PFSK-1 (cell line): Measurements from ENCODE around the gene ZFAND6.

ENCODE experiments used
- FOXP2 ChIP-seq: optimal IDR thresholded peaks from 2 replicates; pipeline ENCODE3; 2011; ENCODE audit warnings: borderline replicate concordance, control low read depth, inconsistent platforms; ENCODE audit not compliant: insufficient read depth; ENCODE audit errors: extremely low read length, extremely low read depth
- POLR2AphosphoS5 ChIP-seq: IDR thresholded peaks from 2 replicates; pipeline ENCODE4 v1.6.1; 2012; ENCODE audit warnings: low read depth, mild to moderate bottlenecking, control low read depth, low read length, moderate library complexity
- SIN3A ChIP-seq: IDR thresholded peaks from 2 replicates; pipeline ENCODE4 v1.6.1; 2012; ENCODE audit warnings: mild to moderate bottlenecking, low read length, moderate library complexity, borderline replicate concordance; ENCODE audit not compliant: insufficient read depth
- TAF1 ChIP-seq: IDR thresholded peaks from 2 replicates; pipeline ENCODE4 v1.6.1; 2012; ENCODE audit warnings: low read length, control low read depth, borderline replicate concordance; ENCODE audit not compliant: insufficient read depth
- TF ChIP-seq, protein P1 (sequence below), 2 experiments: IDR thresholded peaks; 2 replicates each; pipeline versions ENCODE4 v1.6.1 to v1.8.0; 2011 to 2012; ENCODE audit warnings: low read depth in 2 of 2, low read length in 2 of 2, control low read depth in 1 of 2, inconsistent platforms in 1 of 2, mild to moderate bottlenecking in 1 of 2, moderate library complexity in 1 of 2; ENCODE audit not compliant: insufficient read depth in 1 of 2

ZFAND6 gene

GRCh38 chr15:80114114-80114513 lies 54.6 kb downstream of the ZFAND6 start:
- TF ChIP-seq FOXP2 (no peak), SIN3A (no peak), POLR2AphosphoS5 (no peak), TAF1 (no peak)
- TF ChIP-seq, protein P1, sequence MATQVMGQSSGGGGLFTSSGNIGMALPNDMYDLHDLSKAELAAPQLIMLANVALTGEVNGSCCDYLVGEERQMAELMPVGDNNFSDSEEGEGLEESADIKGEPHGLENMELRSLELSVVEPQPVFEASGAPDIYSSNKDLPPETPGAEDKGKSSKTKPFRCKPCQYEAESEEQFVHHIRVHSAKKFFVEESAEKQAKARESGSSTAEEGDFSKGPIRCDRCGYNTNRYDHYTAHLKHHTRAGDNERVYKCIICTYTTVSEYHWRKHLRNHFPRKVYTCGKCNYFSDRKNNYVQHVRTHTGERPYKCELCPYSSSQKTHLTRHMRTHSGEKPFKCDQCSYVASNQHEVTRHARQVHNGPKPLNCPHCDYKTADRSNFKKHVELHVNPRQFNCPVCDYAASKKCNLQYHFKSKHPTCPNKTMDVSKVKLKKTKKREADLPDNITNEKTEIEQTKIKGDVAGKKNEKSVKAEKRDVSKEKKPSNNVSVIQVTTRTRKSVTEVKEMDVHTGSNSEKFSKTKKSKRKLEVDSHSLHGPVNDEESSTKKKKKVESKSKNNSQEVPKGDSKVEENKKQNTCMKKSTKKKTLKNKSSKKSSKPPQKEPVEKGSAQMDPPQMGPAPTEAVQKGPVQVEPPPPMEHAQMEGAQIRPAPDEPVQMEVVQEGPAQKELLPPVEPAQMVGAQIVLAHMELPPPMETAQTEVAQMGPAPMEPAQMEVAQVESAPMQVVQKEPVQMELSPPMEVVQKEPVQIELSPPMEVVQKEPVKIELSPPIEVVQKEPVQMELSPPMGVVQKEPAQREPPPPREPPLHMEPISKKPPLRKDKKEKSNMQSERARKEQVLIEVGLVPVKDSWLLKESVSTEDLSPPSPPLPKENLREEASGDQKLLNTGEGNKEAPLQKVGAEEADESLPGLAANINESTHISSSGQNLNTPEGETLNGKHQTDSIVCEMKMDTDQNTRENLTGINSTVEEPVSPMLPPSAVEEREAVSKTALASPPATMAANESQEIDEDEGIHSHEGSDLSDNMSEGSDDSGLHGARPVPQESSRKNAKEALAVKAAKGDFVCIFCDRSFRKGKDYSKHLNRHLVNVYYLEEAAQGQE (IDR thresholded peaks at IDR 0.05; ENCODE audit: insufficient read depth in 1 of 2, low read depth in 2 of 2, low read length in 2 of 2) = no peak

DNA sequence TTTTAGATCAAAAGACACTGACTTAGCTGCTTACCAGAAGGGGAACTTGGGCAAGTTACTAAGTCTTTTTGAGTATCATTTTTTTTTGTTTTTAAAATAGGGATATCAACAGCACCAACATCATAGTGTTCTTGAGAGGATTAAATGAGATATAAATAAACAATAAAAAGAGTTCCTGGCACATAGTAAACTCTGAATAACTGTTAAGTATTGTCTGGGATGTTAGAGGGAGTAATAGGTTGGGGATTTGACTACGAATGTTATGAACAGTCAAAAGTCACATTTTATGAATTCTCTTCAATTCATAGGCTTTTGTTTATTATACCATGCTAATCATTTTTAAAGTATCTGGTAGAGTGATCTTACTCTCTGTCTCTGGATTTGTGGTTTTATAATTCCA lies 55.5 kb downstream of the ZFAND6 start:
- TF ChIP-seq FOXP2 = no peak
- TF ChIP-seq, protein P1 (IDR thresholded peaks at IDR 0.05; ENCODE audit: insufficient read depth in 1 of 2, low read depth in 2 of 2, low read length in 2 of 2) = no peak
- TF ChIP-seq TAF1 = no peak
- no peak for TF ChIP-seq SIN3A
- TF ChIP-seq POLR2AphosphoS5 = no peak

- TF ChIP-seq FOXP2 (no peak), TAF1 (no peak), POLR2AphosphoS5 (no peak)
- TF ChIP-seq, protein P1 (IDR thresholded peaks at IDR 0.05; ENCODE audit: insufficient read depth in 1 of 2, low read depth in 2 of 2, low read length in 2 of 2) = no peak
Measured at GRCh38 chr15:80118956-80119355, 59.5 kb downstream of the ZFAND6 start.

GRCh38 chr15:80120636-80121035 lies 61.2 kb downstream of the ZFAND6 start:
- TF ChIP-seq SIN3A (no peak), TAF1 (no peak), POLR2AphosphoS5 (no peak), FOXP2 (no peak)
- TF ChIP-seq, protein P1 (IDR thresholded peaks at IDR 0.05; ENCODE audit: insufficient read depth in 1 of 2, low read depth in 2 of 2, low read length in 2 of 2) = no peak

GRCh38 chr15:80121546-80121945 lies 62.1 kb downstream of the ZFAND6 start:
- TF ChIP-seq SIN3A = no peak
